GM18499 (cell line): ENCODE results near the gene AHCYL1.

Experiments
- ATAC-seq: cut with Tn5 transposase; IDR thresholded peaks from one replicate; pipeline ENCODE4 v1.9.1; 2021; ENCODE audit warnings: moderate number of reproducible peaks; ENCODE audit not compliant: insufficient read depth, unreplicated experiment

The AHCYL1 gene

GRCh38 chr1:109975718-109976117 is 8.8 kb upstream of the AHCYL1 start:
- no peak for ATAC-seq

- ATAC-seq = no peak
Measured at GRCh38 chr1:109976762-109977161, 7.8 kb upstream of the AHCYL1 start.

DNA sequence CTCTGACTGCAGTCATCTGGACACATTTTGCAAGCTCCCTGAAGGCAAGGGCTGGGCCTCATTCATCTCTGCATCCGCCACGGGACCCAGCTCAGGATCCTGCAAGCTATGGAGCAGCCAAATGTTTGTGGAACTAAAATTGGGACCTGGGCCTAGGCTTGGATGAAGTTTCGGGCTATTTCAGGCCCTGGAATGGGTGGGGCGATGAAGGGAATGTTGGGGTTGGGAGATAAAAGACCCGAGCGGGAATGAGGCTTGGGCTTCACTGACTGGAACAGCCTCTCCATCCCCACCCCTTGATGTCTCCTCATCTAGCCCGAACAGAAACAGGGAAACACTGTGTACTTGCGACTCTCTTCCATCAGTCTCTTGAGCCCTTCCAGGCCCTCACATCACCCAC is 7.3 kb upstream of the AHCYL1 start:
- no peak for ATAC-seq

DNA sequence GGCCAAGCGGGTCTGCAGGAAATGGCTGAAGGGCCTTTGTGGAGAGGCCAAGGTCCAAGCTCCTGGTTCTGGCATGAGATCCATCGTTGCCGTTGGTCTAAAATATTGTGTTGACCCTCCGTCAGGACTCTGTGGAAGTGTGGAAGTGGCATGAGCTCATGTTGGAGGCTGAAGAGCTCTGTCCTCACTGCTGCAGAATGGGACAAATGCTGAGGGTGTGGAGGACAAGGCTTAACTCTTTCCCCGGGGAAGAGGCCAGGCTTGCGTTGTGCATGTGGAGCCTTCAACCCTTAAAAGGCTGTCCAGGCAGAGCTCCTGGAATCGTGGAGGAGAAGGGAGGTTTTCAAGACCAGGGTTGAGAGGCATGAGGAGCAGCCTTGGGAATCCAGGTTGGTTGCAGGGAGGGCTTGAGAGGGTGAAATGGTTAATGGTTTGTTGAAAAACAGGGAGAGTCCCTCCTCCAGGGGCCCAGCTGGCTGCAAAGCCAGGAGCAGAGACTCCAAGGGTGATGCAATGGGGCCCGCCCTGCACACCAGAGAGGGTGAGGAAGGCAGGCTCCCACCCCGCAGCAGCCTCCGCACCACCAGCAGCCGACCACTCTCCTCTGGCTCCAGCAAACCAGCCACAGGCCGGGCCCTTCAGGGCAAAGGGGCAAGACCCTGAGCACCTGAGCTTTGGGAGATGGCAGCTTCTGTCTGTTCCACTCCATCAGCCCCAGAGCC is 6.7 kb upstream of the AHCYL1 start:
- ATAC-seq = no peak

GRCh38 chr1:109978761-109979488 is 5.6 kb upstream of the AHCYL1 start:
- no peak for ATAC-seq

GRCh38 chr1:109979489-109980091 is 5.0 kb upstream of the AHCYL1 start:
- no peak for ATAC-seq

- ATAC-seq = no peak
Measured at GRCh38 chr1:109980324-109981003, 4.1 kb upstream of the AHCYL1 start.

GRCh38 chr1:109981004-109981335 is 3.6 kb upstream of the AHCYL1 start:
- ATAC-seq = no peak

DNA sequence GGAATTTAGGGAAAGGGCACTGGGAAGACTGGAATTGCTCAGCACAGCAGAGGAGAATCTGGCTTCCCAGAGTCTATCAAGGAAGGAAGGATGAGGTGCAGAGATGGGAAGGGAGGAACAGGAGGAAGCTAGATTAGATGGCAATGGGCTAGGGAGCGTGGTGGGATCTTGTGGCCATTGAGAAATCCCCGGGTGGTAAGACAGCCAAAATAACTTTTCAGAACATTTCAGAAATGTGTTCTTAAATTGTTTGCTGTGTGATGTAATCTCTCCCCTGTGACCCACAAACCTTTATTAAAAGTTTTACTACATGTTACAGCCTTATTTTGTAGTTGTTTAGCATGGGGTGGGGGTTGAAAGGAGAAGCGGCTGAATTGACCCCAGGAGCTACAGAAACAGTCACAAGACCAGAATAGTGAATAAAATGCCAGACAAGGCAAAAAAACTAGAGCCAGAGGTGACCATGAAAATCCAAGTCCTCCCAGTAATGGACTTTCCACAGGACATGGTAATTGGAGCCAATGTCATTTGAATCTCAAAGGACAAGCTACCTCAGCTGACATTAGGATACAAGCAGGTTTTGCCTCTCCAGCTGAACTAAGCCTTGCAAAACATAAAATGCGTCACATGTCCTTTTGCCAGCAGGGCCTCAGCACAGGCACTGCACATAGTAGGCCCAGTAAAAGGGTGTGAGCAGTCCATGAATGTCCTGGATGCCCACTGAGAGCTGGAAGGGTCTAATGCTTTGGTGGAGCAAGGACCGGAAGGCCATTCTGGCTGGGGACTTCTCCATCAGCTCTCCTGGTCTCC is 980 bp upstream of the AHCYL1 start:
- no peak for ATAC-seq

GRCh38 chr1:109984190-109984455 is 442 bp upstream of the AHCYL1 start:
- no peak for ATAC-seq

DNA sequence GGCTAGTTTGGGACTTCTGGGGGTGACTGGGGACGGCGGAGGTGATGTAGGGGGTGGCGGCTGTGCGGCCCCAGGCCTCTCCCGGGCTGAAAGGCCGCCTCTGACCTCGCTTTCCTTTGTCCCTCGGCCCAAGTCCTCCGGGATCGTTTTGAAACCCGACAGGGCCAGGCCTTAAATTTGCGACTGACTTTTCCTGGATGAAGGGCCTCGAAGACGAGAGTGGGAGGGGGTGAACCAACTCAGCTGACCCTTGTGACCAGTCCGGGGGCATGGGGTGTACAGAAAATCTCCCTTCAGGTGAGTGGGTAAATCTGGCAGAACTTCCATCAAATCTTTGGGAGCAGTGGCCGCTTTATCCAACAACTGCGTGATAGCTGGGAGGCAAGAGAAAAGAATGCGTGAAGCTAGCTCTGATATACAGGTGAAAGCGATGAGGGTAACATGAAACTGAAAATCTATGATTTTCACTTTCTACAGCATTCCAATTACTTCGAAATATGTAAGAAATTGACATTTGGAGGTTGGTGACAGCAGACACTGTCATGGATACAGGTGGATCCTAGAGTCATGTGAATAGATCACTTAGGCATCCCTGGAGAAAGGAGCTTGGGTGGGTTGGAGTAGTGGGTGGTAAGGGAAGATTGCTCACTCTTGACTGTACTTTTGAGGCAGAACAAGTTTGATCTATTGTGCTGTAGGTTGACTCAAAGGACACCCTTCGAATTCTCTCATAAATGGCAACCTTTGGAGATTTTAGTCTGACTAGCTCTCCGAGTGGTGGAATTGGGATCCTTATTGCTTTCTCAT is 885 bp downstream of the AHCYL1 start:
- ATAC-seq = no peak

DNA sequence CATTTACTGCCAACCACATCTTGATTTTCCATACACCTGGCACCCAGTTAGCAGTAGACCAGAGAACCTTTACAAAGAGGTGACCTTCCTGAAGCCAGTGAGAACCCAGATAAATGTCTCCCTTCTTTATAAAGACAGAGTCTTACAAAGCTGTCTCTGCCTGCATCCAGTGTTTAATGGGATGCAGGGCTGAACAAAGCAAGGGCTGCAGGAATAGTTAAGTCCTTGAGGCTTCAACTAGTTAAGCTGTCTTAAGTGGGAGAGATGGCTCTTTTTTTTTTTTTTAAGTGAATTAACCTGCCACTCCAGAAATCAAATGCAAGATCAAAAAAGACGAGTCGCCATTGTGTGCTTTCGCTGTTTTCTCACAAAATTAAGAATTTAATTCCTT is 1.5 kb downstream of the AHCYL1 start:
- ATAC-seq = no peak

DNA sequence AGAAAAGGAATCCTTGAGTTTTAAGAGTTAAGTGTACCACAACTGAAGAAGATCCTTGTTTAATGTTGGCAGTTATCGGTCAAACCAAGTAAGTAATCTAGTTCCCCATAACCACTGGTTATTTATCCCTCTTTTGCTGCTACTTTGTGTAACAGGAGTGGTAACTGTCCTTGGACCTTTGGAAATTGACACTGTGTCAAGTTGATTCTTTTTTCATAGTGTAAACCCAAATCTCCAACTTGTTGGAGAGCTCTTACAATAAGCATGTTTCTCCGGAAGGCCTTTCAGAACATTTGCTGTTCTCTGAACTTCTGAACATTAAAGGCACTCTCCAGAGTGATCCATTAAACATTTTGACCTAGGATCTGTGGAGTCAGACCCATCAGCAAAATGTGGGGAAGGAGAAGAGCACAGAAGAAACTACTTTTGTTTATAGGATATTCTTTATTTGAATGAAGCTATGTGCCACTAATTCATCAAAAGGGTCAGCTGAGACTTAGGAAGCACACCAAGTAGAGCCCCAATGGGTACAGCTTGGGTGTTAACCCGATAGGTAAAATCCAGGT is 3.9 kb downstream of the AHCYL1 start:
- ATAC-seq = no peak

GRCh38 chr1:109989506-109990301 is 5.1 kb downstream of the AHCYL1 start:
- ATAC-seq = no peak

- no peak for ATAC-seq
Measured at GRCh38 chr1:109990302-109990653, 5.7 kb downstream of the AHCYL1 start.

DNA sequence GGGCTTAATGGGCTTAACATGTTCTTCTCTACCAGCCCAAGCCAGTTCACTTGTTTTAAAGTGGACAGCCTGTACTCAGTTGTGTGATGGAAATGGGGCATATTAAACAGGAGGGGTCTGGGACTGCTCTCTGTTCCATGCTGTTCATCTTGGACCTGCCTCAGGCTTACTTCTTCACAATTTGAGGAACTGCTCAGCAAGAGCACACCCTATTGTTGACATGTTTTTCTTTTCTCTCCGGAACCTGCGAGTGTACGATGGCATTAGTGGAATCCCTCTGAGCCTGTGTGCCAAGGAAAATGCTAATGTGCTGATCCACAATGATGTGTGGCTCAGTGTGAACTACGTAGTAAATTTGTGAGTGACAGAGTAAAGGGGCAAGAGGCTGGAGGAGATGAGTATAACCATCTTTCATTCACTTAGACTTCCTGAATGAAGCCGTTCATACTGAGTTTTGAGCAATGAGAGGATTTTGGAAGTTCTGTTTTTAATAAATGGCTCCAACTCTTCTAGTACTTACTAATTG is 6.9 kb downstream of the AHCYL1 start:
- no peak for ATAC-seq

- no peak for ATAC-seq
Measured at GRCh38 chr1:109993885-109994284, 9.3 kb downstream of the AHCYL1 start.

- ATAC-seq = no peak
Measured at GRCh38 chr1:109994654-109995053, 10.1 kb downstream of the AHCYL1 start.

GRCh38 chr1:109995536-109995935 is 11.0 kb downstream of the AHCYL1 start:
- ATAC-seq = no peak
